Loucy (cell line): ENCODE data around the gene MICALL1.

Source experiments
- CTCF ChIP-seq: fragments of 200-600 bp; sonication (generic); conservative IDR thresholded peaks from 2 replicates; pipeline ENCODE4 v1.5.1; 2014; ENCODE audit warnings: mild to moderate bottlenecking, antibody characterized with exemption, low read length
- EZH2phosphoT487 ChIP-seq: fragments of 200-600 bp; IDR thresholded peaks from 2 replicates; pipeline ENCODE4 v1.6.1; 2018; ENCODE audit warnings: antibody characterized with exemption, mild to moderate bottlenecking, moderate library complexity, borderline replicate concordance

- TF ChIP-seq CTCF: no peak
- no peak for TF ChIP-seq EZH2phosphoT487
Measured at GRCh38 chr22:37904572-37905533, 1.2 kb upstream of the MICALL1 start.
